Lower leg skin (tissue), 4 donors: ENCODE data around the gene CBX1. TPM values are rescaled to one million over a fixed set of nuclear protein-coding genes. Genes with fewer than 3 reads are reported as not detected.

Experiments used
- DNase-seq, 2 donors: peaks; one replicate each; pipeline ENCODE4 v3.0.0-alpha.2; 2019; ENCODE audit warnings: low spot score in 2 of 2
- H3K4me3 ChIP-seq: fragments of 200-600 bp; sonication (generic); 2 replicates; pipeline ENCODE4 v1.5.1; 2017; ENCODE audit warnings: mild to moderate bottlenecking, low read depth; ENCODE audit not compliant: poor library complexity, severe bottlenecking
- CTCF ChIP-seq, 3 donors: fragments of 450-650 bp; IDR thresholded peaks; one replicate each; pipeline ENCODE4 v1.5.1; 2016; ENCODE audit warnings: antibody characterized with exemption in 3 of 3, mild to moderate bottlenecking in 3 of 3, moderate library complexity in 2 of 3
- POLR2A ChIP-seq, 2 donors: fragments of 450-650 bp; IDR thresholded peaks; one replicate each; pipeline ENCODE4 v1.6.1; 2016 to 2017; ENCODE audit warnings: antibody characterized with exemption in 2 of 2, mild to moderate bottlenecking in 1 of 2, moderate library complexity in 1 of 2
- WGBS, 2 donors: methylation state at CpG; one replicate each; pipeline ENCODE4 v1.1.5; 2018; 5-methylcytosine and 5-hydroxymethylcytosine counted together
- intact Hi-C: fragments of 100-400 bp; cut with DNase I; formaldehyde crosslinking; loops from one replicate; pipeline ENCODE4 v1.15.0; 2023; ENCODE audit warnings: low total_unique reads
- total RNA-seq, 4 donors: library from RNA; depleted of rRNA; stranded (reverse); fragments of >200 nt; gene quantifications; one replicate each; pipeline ENCODE4 v1.1.0, GENCODE V29; 2016

The CBX1 gene
- total RNA-seq, 4 donors from 2014 or later: 23.2 to 33.5 (median 25.6) TPM

GRCh38 chr17:48055531-48056245, 45.6 kb downstream of the CBX1 start:
- DNase-seq: no peak
- 50 to 52% methylated on average over 5 of the region's 5 CpGs for WGBS, 2 donors
- TF ChIP-seq CTCF (IDR thresholded peaks at IDR 0.05) (no peak), POLR2A (IDR thresholded peaks at IDR 0.05) (no peak)
- intact Hi-C loops: no loop called here
- no peak overlapping the region for H3K4me3 ChIP-seq

GRCh38 chr17:48054238-48055185, 46.8 kb downstream of the CBX1 start:
- intact Hi-C loops: no loop called here
- 26 to 29% methylated on average over 25 to 28 of the region's 34 CpGs for WGBS, 2 donors
- DNase-seq: peak; percentile 81 to 91

DNA sequence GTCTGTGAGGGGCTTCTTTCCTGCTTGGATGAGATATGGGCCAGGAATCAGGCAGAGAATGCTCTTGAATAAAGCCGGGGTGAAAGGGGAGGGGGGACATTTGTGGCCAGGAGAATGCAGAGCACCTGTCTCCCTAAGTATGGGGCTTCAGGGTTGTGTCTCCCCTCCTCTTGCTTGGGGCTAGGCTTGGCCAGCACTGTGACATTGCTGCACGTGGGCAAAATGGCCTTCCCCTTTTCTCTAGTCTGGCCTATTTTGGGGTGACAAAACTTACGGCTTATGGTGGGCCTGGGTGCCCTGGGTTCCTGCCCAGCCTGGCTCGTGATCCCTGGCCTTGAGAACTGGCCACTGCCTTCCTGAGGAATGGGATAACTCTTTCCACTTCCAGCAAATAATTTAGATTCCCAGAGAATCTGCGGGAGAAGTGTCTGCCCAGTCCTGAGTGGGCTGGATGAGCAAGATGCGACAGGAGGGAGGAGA, 47.5 kb downstream of the CBX1 start:
- no peak for TF ChIP-seq POLR2A (IDR thresholded peaks at IDR 0.05)
- no peak for TF ChIP-seq CTCF (IDR thresholded peaks at IDR 0.05)
- DNase-seq: no peak
- no peak overlapping the region for H3K4me3 ChIP-seq
- WGBS, 2 donors: 3 to 9% methylated on average over 6 of the region's 6 CpGs
- intact Hi-C loops: no loop called here

More at GRCh38 chr17:48054238-48055185, 46.8 kb downstream of the CBX1 start:
- TF ChIP-seq CTCF (IDR thresholded peaks at IDR 0.05) (no peak), POLR2A (IDR thresholded peaks at IDR 0.05) (no peak)
- no peak overlapping the region for H3K4me3 ChIP-seq

DNA sequence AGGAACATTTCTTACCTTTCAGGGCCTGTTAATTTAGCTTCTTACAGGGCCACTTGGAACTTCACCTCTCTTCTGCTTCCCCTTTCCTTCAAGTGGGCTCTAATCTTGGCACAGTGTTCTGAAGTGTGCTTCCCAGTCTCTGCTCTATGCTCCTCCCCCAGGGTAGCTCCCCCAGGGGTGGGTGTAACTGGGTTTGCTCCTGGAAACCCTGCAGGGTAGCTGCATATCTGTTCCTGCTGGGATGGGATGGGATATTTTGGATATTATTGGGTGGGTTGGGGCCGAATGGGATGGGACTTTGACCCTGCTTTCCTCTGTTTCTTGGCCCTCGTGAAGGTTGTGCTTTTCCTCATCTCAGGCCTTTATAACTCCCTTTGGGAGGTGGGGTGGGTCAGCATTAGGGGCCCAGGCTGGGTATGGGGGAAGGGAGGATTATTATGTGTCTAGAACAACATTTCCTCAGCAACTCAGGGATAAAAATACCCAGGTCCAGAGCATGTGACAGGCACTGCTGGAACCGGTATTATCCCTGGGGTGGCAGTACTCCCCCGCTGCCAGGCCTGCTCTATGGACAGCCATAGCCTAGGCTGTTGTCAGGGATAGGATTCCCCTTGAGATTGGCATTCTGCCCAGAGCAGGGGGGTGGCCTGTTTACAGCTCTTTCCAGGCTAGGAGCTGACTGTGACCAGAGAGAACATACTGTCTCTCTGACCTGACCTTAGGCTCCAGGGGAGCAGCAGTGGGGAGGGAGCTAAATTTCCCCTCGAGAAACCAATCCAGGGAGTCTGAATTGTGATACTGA, 48.1 kb downstream of the CBX1 start:
- no peak overlapping the region for H3K4me3 ChIP-seq
- WGBS, 2 donors: 16% methylated on average over 5 of the region's 5 CpGs
- TF ChIP-seq POLR2A (IDR thresholded peaks at IDR 0.05): no peak
- no peak for TF ChIP-seq CTCF (IDR thresholded peaks at IDR 0.05)
- intact Hi-C loops: no loop called here
- DNase-seq: peak; percentile 78 to 93

GRCh38 chr17:48051706-48052486, 49.4 kb downstream of the CBX1 start:
- TF ChIP-seq CTCF (IDR thresholded peaks at IDR 0.05) (no peak), POLR2A (IDR thresholded peaks at IDR 0.05) (no peak)
- intact Hi-C loops: no loop called here
- DNase-seq: peak in 1 of 2 donors; percentile 78
- 17 to 28% methylated on average over 5 of the region's 5 CpGs for WGBS, 2 donors
- no peak overlapping the region for H3K4me3 ChIP-seq
